Activated CD4-positive, alpha-beta T cell treated with anti-CD3 and anti-CD28 coated beads, Interleukin-2, amount 50 U/mL, for 4 hours (primary cell): ENCODE results near the gene PSMG3.
A peak's percentile ranks its signal among the peaks of the same experiment; 100 is the strongest.
"Not testable (repeated sequence)": the region's sequence is repeated elsewhere in the genome, so short reads cannot be mapped to it uniquely, and the experiment has no call there.

ENCODE experiments used
- DNase-seq, 2 experiments: peaks; one replicate each; pipeline ENCODE4 v3.0.0-alpha.2; 2020

Gene PSMG3

GRCh38 chr7:1596181-1597043, 26.6 kb upstream of the PSMG3 start:
- no peak for DNase-seq

GRCh38 chr7:1595636-1596035, 25.8 kb upstream of the PSMG3 start:
- DNase-seq = no peak

GRCh38 chr7:1595027-1595426, 25.2 kb upstream of the PSMG3 start:
- DNase-seq = no peak

GRCh38 chr7:1593904-1594421, 24.1 kb upstream of the PSMG3 start:
- DNase-seq = no peak

- no peak for DNase-seq
Measured at GRCh38 chr7:1593091-1593866, 23.4 kb upstream of the PSMG3 start.

- no peak for DNase-seq
Measured at GRCh38 chr7:1592299-1592871, 22.6 kb upstream of the PSMG3 start.

GRCh38 chr7:1591876-1592275, 22.0 kb upstream of the PSMG3 start:
- DNase-seq = no peak

- DNase-seq = no peak
Measured at GRCh38 chr7:1591396-1591795, 21.6 kb upstream of the PSMG3 start.

- DNase-seq = no peak
Measured at GRCh38 chr7:1590887-1591286, 21.1 kb upstream of the PSMG3 start.

GRCh38 chr7:1590476-1590875, 20.6 kb upstream of the PSMG3 start:
- DNase-seq = no peak

- no peak for DNase-seq
Measured at GRCh38 chr7:1588978-1589377, 19.1 kb upstream of the PSMG3 start.

- DNase-seq = no peak
Measured at GRCh38 chr7:1587738-1588137, 17.9 kb upstream of the PSMG3 start.

- DNase-seq = no peak
Measured at GRCh38 chr7:1586827-1587705, 17.2 kb upstream of the PSMG3 start.

- DNase-seq = no peak
Measured at GRCh38 chr7:1586126-1586826, 16.4 kb upstream of the PSMG3 start.

GRCh38 chr7:1585142-1585981, 15.5 kb upstream of the PSMG3 start:
- DNase-seq = no peak

- no peak for DNase-seq
Measured at GRCh38 chr7:1584700-1585099, 14.9 kb upstream of the PSMG3 start.

GRCh38 chr7:1583241-1583930, 13.6 kb upstream of the PSMG3 start:
- not testable (repeated sequence) for DNase-seq

- no peak for DNase-seq
Measured at GRCh38 chr7:1580422-1581030, 10.7 kb upstream of the PSMG3 start.

- peak; percentile 68 for DNase-seq
Measured at GRCh38 chr7:1579481-1580421, 9.9 kb upstream of the PSMG3 start.
